HG03039 (cell line): ENCODE data around the gene AMH.

ENCODE experiments used
- ATAC-seq: cut with Tn5 transposase; IDR thresholded peaks from one replicate; pipeline ENCODE4 v1.9.1; 2021; ENCODE audit warnings: mild to moderate bottlenecking, moderate library complexity; ENCODE audit not compliant: unreplicated experiment

AMH gene

DNA sequence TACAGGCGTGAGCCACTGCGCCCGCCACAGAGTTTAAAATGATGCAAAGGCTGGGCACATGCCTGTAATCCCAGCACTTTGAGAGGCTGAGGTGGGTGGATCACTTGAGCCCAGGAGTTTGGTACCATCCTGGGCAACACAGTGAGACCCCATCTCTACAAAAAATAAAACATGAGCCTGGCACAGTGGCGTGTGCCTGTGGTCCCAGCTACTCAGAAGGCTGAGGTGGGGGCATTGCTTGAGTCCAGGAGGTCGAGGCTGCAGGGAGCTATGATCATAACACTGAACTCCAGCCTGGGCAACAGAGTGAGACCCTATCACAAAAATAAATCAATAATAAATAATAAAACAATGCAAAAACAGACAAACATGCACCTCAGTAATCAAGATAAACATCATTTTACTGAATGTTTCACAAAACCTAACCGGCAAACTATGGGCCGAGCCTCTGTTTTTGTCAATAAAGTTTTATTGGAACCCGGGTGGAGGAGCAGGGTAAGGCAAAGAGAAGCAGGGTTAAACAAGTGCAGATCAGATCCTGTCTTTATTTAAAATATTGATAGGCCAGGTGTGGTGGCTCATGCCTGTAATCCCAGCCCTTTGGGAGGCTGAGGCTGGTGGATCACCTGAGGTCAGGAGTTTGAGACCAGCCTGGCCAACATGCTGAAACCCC is 34.8 kb downstream of the AMH start:
- ATAC-seq = no peak

DNA sequence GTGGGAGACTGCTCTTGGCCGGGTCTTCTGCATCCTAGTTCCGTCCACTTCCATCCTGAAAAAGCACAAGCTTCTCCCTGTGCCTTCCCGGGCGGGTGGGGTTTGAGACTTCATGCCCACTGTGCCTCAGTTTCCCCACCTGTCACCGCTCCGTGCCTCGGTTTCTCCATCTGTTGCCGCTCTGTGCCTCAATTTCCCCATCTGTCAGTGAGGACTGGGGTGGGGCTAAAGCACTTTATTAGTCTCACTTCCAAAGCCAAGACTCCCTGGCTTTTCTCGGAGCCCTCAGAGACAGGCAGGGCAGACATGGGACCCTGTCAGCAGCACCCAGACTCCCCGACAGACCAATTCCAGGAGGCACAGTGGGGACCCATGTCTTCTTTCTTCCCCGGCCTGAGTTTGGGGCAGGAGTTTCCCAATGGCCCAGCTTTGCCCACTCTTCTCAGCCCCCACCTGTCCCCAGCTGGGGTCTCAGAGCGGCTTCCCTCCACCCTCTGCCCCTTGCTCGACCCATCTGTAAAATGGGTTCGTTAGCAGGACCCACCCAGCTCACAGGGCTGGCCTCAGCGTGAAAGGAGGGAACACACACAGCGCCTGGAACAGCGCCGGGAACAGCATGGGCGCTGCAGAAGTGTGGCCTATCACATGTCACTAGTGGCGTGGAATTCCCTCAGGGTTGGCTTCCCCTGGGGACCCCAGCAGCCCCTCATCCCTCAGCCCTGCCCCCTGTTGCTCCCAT is 37.4 kb downstream of the AMH start:
- no peak for ATAC-seq

DNA sequence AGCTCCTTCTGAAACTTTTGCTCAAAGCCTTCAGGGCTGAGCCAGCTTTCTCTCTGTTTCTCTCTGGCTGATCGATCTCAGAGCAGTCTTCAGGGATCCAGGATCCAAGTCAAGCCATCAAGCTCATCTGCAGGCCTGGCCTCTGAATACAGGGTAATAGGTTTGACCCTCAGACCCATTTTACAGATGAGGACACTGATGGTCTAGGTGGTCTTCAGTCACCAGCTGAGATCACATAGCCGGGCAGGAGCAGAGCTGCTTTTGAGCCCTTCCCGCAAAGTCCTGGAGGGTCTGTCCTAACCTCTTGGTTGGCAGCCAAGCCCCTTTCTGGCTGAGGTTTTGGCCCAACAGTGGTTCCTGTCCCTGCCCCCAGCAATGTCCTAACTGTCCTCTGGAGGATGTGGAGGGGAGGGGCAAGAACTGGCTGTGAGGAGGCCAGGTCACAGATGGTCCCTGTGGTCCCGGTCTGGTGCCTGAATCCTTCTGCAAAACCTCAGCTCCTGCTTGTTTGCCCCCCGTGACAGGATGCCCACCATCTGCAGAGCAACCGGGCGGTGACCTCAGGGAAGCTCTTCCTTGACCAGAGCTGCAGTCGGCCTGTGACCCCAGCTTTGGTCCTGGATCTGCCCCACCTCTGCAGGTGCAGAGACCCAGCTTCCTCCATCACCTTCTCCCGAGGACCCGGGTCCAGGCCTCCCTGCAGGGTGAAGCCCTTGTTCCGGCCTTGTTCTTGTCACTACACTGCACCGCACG is 38.6 kb downstream of the AMH start:
- ATAC-seq = no peak

DNA sequence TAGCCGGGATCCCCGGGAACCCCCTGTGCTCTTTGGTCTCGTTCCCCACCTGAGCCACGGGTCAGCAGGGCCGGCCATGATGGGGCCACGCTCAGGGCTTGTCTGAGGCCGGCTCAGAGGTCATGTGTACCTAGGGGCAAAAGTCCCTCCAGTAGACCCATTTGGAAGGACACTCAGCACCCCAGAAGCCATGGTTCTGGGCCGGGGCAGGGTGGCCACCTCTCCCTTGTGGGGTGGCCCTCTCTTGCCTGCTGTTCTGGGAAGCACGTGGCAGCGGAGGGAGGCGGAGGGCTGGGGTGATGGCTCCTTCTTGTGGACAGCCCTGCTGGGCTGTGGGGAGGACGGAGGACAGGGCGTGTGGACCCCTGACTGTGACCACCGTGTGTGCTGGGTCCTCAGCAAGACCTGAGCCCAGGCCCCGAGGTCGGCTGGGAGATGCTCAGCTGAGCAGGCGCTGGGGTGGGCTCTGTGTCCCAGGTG is 39.3 kb downstream of the AMH start:
- no peak for ATAC-seq

DNA sequence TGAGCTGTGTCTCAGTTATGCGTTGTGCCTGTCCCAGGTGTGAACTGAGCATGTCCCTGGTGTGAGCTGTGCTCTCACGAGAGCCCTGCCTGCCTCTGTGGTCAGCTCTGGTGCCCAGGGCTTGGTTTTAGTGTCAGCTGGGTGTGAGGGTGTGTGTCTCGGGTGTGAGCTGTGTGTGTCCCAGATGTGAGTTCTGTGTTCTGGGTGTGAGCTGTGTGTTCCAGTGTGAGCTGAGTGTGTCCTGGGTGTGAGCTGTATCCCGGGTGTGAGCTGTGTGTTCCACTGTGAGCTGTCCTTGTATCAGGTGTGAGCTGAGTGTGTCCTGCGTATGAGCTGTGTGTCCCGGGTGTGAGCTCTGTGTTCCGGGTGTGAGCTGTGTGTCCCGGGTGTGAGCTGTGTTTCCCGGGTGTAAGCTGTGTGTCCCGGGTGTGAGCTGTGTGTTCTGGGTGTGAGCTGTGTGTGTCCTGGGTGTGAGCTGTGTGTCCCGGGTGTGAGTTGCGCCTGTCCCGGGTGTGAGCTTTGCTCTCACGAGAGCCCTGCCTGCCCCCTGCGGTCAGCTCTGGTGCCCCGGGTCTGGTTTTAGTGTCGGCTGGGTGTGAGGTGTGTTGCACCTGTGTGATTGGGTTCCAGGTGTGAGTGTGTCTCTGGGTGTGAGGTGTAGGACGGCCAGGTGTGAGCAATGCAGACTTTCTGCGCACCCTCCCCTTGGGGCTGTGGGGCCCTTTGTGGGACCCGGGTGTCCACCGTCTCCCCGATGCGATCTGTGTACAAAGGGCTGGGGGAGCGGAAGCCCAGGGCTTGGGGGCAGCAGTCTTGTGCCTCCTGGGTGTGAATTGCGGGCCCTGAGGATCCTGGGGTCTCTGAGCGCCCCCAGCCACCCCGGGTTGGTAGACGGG is 39.9 kb downstream of the AMH start:
- no peak for ATAC-seq

DNA sequence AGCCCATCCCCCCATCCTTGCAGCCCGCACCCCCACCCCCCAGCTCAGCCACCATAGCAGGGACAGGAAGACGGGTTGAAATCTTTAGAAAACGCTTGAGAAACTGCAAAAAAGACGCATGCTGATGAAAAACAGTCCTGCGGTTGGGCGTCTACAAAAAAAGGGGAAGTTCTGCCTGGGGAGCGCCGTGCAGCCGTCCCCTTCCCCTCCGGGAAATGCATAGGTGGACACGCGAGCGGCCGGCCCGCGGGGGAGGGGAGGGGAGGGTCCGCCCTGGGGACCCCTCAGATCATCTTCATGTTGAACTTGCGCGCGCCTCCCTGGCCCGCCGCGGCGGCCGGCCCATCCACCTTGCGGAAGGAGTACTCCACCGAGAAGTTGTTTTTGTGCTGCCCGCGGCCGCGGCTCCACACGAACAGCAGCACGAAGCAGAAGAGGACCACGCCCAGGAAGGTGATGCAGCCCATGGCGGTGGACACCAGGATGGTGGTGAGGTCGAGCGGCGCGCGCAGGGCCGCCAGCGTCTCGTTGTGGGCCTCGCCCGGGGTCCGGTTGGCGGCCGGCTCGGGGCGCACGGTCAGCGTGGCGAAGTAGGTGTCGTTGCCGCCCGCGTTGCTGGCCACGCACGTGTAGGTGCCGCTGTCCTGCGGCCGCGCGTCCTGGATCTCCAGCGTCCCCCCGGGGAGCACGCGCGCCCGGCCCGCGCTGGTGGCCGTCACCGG is 40.8 kb downstream of the AMH start:
- ATAC-seq = no peak

DNA sequence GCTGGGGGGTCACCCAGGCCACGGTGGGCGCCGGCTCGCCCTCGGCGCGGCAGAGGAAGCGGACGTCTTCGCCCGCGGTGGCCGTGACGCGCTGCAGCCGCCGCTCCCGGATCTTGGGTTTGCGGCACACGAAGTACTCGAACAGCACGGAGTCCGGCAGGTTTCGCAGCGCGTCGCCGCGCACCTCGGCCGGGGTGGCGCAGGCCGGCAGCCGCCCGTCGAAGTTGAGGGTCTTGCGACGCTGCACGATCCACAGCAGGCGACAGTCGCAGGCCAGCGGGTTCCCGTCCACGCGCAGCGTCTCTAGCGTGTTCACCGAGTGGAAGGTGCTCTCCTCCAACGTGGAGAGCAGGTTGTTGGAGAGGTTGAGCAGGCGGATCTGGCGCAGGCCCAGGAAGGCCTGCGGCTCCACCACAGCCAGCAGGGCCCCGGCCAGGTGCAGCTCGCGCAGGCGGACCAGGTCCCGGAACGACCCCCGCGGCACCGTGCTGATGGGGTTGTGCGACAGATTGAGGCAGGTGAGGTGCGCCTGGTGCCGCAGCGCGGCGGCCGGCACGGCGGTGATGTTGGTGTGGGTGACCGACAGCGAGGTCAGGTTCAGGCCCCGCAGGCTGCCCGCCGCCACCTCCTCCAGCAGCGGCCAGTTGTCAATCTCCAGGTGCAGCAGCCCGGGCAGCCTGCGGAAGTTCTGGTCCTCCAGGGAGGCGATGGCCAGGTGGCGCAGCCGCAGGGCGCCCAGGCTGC is 41.5 kb downstream of the AMH start:
- ATAC-seq = no peak

DNA sequence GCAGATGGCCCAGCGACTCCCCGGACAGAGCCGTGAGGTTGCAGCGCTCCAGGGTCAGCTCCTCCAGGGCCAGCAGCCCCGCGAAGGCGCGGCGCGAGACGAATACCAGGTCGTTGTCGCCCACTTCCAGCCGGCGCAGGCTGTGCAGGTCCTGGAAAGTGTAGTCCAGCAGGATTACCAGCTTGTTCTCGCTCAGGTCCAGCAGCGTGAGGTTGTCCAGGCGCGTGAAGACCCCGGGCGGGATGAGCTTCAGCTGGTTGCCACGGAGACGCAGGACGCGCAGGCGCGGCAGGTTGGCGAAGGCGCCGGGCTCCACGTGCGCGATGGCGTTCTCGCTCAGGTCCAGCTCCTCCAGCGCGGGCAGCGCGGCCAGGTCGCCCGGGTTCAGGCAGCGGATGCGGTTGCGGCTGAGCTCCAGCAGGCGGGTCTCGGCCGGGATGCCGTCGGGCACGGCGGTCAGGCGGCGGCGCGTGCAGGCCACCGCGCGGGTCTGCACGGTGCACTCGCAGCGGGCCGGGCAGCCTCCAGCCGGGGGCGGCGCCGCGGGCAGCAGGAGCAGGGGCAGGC is 42.1 kb downstream of the AMH start:
- no peak for ATAC-seq

DNA sequence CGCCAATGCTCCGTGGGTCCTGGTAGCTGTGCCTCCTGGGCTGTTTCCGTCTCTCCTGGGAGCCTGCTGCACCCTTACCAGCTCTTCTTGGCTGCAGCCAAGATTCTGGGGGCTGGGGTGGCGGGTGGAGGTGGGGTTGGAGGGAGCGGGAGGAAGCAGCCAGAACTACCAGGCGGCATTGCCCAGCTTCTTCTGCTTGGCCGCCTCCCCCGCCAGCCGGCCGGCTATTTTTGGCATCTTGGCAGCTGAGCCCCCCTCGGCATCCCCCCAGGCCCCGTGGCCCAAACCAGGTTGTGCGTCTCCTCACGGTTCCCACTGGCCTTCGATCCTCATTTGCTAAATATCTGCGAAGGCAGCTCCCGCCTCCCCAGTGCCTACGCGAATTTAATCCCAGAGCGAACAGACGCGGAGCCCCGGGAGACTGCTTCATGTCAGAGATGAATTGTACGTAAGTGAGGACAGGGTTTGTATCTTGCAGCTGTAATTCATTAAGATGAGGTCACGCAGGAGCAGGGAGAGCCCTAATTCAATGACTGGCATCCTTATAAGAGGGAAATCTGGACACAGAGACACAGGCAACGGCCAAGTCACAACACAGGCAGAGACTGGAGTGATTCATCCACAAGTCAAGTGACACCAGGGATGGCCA is 45.7 kb downstream of the AMH start:
- ATAC-seq = no peak

DNA sequence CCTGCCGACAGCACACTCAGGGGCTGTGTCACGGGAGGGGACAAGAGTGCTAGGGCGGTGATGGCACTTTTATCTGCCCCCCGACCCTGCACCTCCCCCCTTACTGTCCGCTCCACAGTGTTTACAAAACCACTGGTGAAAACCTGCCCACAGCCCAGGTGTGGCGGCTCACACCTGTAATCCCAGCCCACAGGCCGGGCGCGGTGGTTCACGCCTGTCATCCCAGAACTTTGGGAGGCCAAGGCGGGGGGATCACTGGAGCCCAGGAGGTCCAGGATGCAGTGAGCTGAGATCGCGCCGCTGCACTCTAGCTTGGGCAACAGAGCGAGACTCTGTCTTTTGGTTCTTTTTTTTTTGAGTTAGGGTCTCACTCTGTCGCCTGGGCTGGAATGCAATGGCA is 47.0 kb downstream of the AMH start:
- no peak for ATAC-seq

DNA sequence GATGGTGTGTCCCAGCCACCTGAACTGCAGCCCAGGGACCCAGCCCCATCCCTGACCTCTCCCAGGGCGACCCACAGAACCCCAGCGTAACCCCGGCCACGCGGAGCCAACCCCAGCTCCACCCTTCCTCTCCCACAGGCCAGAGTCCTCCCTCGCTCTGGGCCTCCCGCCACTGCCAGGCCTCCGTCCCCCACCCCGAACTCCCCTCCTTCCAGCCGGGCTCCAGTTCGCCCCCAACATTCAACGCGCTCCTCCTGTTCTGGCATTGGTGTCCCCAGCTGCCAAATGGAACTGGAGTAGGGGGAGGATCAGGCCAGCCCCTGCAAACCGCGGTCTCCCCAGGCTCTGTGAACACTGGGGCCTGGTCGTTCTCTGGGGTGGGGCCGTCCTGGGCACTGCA is 51.4 kb downstream of the AMH start:
- ATAC-seq = no peak
